Epithelial cell of esophagus (primary cell): ENCODE data around the gene HACE1.

Source experiments
- DNase-seq: peaks from one replicate; pipeline ENCODE4 v3.0.0; 2010; ENCODE audit warnings: low read depth
- H3K4me3 ChIP-seq: 2 replicates; pipeline ENCODE4 v1.5.1; 2011; ENCODE audit warnings: mild to moderate bottlenecking, low read length, control low read depth
- TF ChIP-seq, protein P1 (sequence below): IDR thresholded peaks from 2 replicates; pipeline ENCODE4 v1.5.1; 2011; ENCODE audit warnings: low read depth, mild to moderate bottlenecking, low read length, control low read depth, inconsistent platforms; ENCODE audit not compliant: insufficient read depth; ENCODE audit errors: missing control alignments

Gene HACE1

DNA sequence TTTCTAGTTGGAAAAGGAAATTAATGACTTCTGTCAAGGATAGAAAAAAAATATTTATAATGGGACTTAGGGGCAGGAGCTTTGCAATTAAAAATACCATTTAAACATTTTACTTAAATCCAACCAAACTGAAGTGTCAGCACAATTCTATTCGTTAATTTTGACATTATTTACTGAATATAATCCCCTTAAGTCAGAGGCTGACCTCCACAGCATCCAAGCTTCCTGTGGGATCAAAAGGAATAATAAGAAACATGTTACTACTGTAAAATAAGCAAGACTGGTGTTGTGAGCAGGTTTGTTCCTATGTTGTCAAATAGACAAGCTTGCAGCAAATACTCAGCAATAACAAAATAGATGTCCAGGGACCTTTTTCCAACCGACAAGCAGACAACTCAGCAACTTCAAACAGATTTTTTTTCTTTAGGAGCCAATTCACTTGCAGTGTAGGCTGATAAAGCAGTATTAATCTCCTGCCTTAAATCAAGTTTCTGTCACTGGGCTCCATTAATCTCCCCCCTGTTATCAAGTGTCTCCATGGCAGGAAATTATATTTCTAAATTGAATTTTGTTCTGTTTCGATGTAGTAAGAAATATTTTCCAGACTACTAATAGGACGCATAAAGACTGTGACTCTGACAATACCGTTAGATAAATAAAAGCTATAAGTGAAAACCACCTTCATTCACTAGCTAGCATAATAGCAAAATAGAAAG lies 157.4 kb downstream of the HACE1 start:
- H3K4me3 ChIP-seq = no peak overlapping the region
- DNase-seq = no peak
- TF ChIP-seq, protein P1, sequence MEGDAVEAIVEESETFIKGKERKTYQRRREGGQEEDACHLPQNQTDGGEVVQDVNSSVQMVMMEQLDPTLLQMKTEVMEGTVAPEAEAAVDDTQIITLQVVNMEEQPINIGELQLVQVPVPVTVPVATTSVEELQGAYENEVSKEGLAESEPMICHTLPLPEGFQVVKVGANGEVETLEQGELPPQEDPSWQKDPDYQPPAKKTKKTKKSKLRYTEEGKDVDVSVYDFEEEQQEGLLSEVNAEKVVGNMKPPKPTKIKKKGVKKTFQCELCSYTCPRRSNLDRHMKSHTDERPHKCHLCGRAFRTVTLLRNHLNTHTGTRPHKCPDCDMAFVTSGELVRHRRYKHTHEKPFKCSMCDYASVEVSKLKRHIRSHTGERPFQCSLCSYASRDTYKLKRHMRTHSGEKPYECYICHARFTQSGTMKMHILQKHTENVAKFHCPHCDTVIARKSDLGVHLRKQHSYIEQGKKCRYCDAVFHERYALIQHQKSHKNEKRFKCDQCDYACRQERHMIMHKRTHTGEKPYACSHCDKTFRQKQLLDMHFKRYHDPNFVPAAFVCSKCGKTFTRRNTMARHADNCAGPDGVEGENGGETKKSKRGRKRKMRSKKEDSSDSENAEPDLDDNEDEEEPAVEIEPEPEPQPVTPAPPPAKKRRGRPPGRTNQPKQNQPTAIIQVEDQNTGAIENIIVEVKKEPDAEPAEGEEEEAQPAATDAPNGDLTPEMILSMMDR = no peak

DNA sequence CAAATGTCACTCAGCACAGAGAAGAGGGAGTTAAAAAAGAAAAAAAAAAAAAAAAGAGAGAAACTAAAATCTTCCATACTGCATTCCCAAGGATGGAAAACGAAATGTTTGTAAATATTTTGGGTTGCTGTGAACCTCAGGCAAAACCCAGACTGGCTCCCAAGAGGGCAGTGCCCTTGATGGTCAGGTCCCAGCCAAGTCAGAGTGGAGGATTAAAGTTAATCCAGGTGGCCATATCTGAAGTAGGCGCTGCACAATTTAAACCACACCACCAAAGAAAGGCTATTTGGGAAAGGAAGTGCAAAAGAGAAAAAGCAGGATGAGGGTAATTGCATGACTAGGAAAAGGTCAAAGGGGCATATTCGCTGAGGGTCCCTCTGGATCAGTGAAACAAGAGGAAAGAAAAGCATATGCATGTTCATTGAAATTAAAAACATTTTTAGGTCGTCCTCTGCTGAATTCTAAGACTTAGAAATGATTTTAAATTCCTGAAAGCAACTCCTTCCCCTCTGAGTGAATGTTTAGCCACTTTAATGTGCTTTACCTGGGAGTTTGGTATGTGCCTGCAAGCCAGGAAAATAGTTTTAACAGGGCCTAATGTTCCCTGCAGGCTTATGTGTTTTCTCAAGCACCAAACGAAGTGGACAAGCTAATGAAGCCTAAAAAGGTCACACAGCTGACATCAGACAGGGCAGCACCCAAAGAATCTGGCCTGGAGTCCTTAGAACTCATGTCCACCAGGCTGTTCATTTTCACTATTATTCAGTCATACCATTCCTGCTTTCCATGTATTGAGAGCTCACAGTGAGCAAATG lies 159.1 kb downstream of the HACE1 start:
- TF ChIP-seq, protein P1 = no peak
- no peak overlapping the region for H3K4me3 ChIP-seq
- no peak for DNase-seq

DNA sequence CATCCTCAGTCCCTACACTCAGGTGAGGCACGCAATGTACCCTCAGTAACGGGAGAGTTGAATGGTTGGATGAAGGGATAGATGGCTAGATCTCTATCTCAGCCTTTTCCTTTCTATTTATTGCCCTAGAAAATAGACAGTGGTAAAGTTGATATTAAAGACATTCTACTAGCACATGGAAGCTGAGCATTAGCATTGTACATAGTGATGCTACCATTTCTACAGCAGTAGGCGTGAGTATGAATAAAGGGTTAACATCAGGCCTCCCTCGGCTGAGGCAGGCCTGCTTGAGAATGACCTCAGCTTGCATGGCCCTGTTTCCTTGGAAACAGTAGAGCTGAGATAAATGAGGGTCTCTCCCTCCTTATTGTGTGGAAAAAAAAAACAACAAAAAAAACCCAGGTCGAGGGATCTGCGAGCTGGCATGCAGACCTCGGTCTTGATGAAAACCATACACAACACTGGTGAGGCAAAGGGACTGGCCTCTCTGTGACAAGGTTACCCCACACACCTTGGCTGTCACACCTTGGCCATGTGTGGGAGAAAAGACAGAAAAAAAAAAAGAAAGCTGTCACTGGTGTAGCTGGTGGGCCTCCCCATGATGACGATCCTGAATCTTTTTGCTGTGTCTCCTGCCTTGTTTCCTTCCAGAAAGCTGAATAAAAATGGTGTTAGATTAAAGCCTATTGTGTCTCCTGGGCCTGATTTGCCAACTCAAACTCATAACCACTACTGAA lies 160.0 kb downstream of the HACE1 start:
- TF ChIP-seq, protein P1 = no peak
- no peak for DNase-seq
- no peak overlapping the region for H3K4me3 ChIP-seq

DNA sequence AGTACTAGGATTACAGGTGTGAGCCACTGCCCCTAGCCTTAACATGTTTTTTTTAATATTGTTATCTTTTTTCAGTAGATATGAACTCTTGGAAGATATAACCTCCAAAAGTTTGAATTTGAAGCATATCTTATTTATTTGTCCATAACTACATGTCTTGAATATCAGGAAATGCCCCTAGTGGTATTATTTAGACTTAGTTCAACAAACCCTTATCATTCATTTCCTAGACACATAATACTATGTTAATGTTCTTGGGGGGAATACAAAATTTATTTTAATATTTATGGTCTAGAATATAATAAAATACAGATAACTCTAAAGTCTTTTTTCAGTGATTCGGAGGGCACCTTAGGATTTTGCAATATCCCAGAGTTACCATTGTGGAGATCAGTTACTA lies 160.7 kb downstream of the HACE1 start:
- no peak for DNase-seq
- TF ChIP-seq, protein P1 = no peak
- no peak overlapping the region for H3K4me3 ChIP-seq

DNA sequence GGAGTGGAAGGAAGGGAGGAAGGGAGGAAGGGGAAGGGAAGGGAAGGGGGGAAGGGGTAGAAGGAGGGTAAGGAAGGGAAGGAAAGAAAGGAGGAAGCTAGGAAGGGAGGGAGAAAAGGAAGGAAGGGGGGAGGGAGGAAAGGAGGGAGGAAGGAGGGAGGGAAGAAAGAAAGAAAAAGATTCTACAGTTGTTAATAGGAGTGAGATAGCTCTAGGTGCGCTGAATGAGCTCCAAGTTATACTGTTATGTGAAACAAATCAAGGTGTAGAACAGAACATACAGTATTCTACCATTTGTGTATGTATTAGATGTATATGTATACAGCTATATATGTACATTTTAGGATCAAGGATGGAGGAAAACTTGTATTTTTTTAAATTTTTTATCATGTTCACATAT lies 167.7 kb downstream of the HACE1 start:
- DNase-seq = no peak
- H3K4me3 ChIP-seq = no peak overlapping the region
- TF ChIP-seq, protein P1 = no peak

DNA sequence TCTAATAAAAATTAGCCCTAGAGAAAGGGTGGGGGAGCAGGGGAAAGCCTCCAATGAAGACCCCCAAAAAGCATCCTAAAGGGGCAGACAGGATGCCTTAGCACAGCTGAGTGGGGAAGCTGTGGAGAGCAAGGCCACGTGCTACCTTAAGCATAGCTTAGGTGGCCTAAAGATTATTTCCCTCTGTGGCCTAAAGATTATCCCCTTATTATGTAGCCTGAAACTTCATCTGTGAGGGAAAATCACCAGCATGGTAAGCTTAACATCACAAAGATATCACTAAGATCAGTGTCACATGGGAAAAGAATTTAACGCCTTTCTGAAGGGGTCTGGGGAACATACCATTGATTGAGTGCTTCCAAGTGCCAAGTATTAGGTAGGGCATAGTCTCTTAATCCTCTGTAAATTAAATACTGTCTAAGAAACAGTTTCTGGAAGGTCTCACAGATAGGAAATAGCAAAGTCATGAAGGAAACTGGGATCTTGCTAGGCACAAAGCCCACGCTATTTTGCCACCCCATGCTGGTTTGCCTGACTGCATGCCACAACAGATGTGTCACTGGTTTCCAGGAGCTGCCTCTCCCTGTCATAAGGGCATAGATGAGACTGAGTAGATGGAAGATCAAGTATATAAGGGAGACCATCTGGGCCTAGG lies 170.0 kb downstream of the HACE1 start:
- DNase-seq = peak; percentile 81
- no peak overlapping the region for H3K4me3 ChIP-seq
- TF ChIP-seq, protein P1 = no peak
